Breast epithelium (tissue), 4 donors: ENCODE data around the gene ATG10. TPM values are rescaled to one million over a fixed set of nuclear protein-coding genes. Genes with fewer than 3 reads are reported as not detected.
"Not testable (repeated sequence)": the region's sequence is repeated elsewhere in the genome, so short reads cannot be mapped to it uniquely, and the experiment has no call there.

ENCODE experiments used
- DNase-seq, 2 donors: peaks; one replicate each; pipeline ENCODE4 v3.0.0-alpha.2; 2019; ENCODE audit warnings: low spot score in 2 of 2
- H3K27ac ChIP-seq, 2 donors: fragments of 200-600 bp; sonication (generic) in 1 of 2; one replicate each; pipeline ENCODE4 v1.5.1; 2016 to 2019; ENCODE audit warnings: mild to moderate bottlenecking in 1 of 2
- H3K27me3 ChIP-seq, 2 donors: fragments of 200-600 bp; sonication (generic) in 1 of 2; one replicate each; pipeline versions ENCODE4 v1.5.1 to v1.6.0; 2017 to 2019; ENCODE audit warnings: control low read depth in 1 of 2, mild to moderate bottlenecking in 1 of 2
- H3K36me3 ChIP-seq: fragments of 200-600 bp; one replicate; pipeline ENCODE4 v1.5.1; 2019
- H3K4me1 ChIP-seq, 2 donors: fragments of 200-600 bp; sonication (generic); one replicate each; pipeline ENCODE4 v1.5.1; 2016 to 2019; ENCODE audit warnings: control low read depth in 1 of 2
- H3K4me3 ChIP-seq, 3 donors: fragments of 200-600 bp; sonication (generic); 1 replicate in 2 of 3; 2 replicates in 1 of 3; pipeline ENCODE4 v1.5.1; 2016 to 2019; ENCODE audit warnings: mild to moderate bottlenecking in 3 of 3, moderate library complexity in 2 of 3
- H3K9me3 ChIP-seq, 2 donors: fragments of 200-600 bp; sonication (generic) in 1 of 2; one replicate each; pipeline ENCODE4 v1.5.1; 2016 to 2019; ENCODE audit warnings: control low read depth in 1 of 2
- CTCF ChIP-seq, 3 donors: fragments of 450-650 bp; IDR thresholded peaks; one replicate each; pipeline ENCODE4 v1.5.1; 2016 to 2017; ENCODE audit warnings: antibody characterized with exemption in 3 of 3, mild to moderate bottlenecking in 3 of 3, moderate library complexity in 3 of 3
- POLR2A ChIP-seq: fragments of 450-650 bp; IDR thresholded peaks from one replicate; pipeline ENCODE4 v1.6.1; 2016; ENCODE audit warnings: antibody characterized with exemption, mild to moderate bottlenecking, moderate library complexity
- POLR2AphosphoS5 ChIP-seq, 3 donors: sonication (generic); formaldehyde crosslinking; IDR thresholded peaks; one replicate each; pipeline ENCODE4 v1.6.1; 2017; ENCODE audit warnings: antibody characterized with exemption in 3 of 3
- intact Hi-C: fragments of 100-400 bp; cut with DNase I; formaldehyde crosslinking; loops from one replicate; pipeline ENCODE4 v1.15.1; 2023; ENCODE audit warnings: low total_unique reads
- total RNA-seq, 3 donors: library from RNA; depleted of rRNA; stranded (reverse); fragments of >200 nt; gene quantifications; one replicate each; pipeline ENCODE4 v1.1.0, GENCODE V29; 2016

Gene ATG10
- total RNA-seq, 3 donors from 2014 or later = 5.2 to 9.2 (median 6.6) TPM

- no peak for DNase-seq
- no peak for TF ChIP-seq POLR2A
- TF ChIP-seq POLR2AphosphoS5 (IDR thresholded peaks at IDR 0.05) = no peak
- no peak for TF ChIP-seq CTCF (IDR thresholded peaks at IDR 0.05)
Measured at GRCh38 chr5:81995407-81995806, 23.6 kb downstream of the ATG10 start.

GRCh38 chr5:82004511-82004910 lies 32.7 kb downstream of the ATG10 start:
- TF ChIP-seq CTCF (IDR thresholded peaks at IDR 0.05) (no peak), POLR2AphosphoS5 (IDR thresholded peaks at IDR 0.05) (no peak), POLR2A (no peak)
- H3K9me3 ChIP-seq = no peaks in the 10 kb centered on the region
- H3K27ac ChIP-seq = no peak overlapping the region
- DNase-seq = no peak
- no peaks in the 10 kb centered on the region for H3K36me3 ChIP-seq
- intact Hi-C loops = no loop called here
- no peak overlapping the region for H3K4me3 ChIP-seq
- H3K27me3 ChIP-seq = no peaks in the 10 kb centered on the region
- H3K4me1 ChIP-seq = no peaks in the 10 kb centered on the region

More at GRCh38 chr5:81995407-81995806, 23.6 kb downstream of the ATG10 start:
- H3K9me3 ChIP-seq = no peaks in the 10 kb centered on the region
- H3K4me1 ChIP-seq = no peaks in the 10 kb centered on the region
- H3K27ac ChIP-seq = no peak overlapping the region
- intact Hi-C loops = no loop called here
- H3K4me3 ChIP-seq = no peak overlapping the region
- no peaks in the 10 kb centered on the region for H3K36me3 ChIP-seq
- no peaks in the 10 kb centered on the region for H3K27me3 ChIP-seq

GRCh38 chr5:82009869-82010268 lies 38.0 kb downstream of the ATG10 start:
- H3K27ac ChIP-seq, H3K27me3 ChIP-seq, H3K4me3 ChIP-seq, H3K36me3 ChIP-seq, DNase-seq, H3K4me1 ChIP-seq, H3K9me3 ChIP-seq, intact Hi-C loops: not testable (repeated sequence)

GRCh38 chr5:82010696-82011095 lies 38.9 kb downstream of the ATG10 start:
- DNase-seq = no peak
- H3K36me3 ChIP-seq = no peaks in the 10 kb centered on the region
- H3K27ac ChIP-seq = no peak overlapping the region
- H3K9me3 ChIP-seq = no peaks in the 10 kb centered on the region
- H3K4me1 ChIP-seq = no peaks in the 10 kb centered on the region
- H3K27me3 ChIP-seq = no peaks in the 10 kb centered on the region
- H3K4me3 ChIP-seq = no peak overlapping the region
- TF ChIP-seq POLR2A = no peak
- TF ChIP-seq CTCF (IDR thresholded peaks at IDR 0.05) = no peak
- intact Hi-C loops = no loop called here

GRCh38 chr5:82011761-82012160 lies 39.9 kb downstream of the ATG10 start:
- Histone ChIP-seq H3K4me1 (no peaks in the 10 kb centered on the region), H3K27me3 (no peaks in the 10 kb centered on the region), H3K9me3 (no peaks in the 10 kb centered on the region), H3K36me3 (no peaks in the 10 kb centered on the region), H3K4me3 (no peak overlapping the region), H3K27ac (peak overlapping the region in 1 of 2 donors; percentile 49)
- intact Hi-C loops = no loop called here
- DNase-seq = no peak
- no peak for TF ChIP-seq POLR2A
- TF ChIP-seq POLR2AphosphoS5 (IDR thresholded peaks at IDR 0.05) = no peak
- TF ChIP-seq CTCF (IDR thresholded peaks at IDR 0.05) = no peak

- H3K27ac ChIP-seq, H3K9me3 ChIP-seq, H3K4me1 ChIP-seq, H3K4me3 ChIP-seq, DNase-seq, H3K27me3 ChIP-seq, H3K36me3 ChIP-seq, intact Hi-C loops: not testable (repeated sequence)
Measured at GRCh38 chr5:82014644-82015043, 42.8 kb downstream of the ATG10 start.
